ENCODE measurements around the gene MAFG.

MAFG gene

GRCh38 chr17:81890447-81891302 lies 36.9 kb downstream of the MAFG start:
- H3K27ac ChIP-seq: peak overlapping the region; percentile 96
- TF ChIP-seq CTCF (conservative IDR thresholded peaks at IDR 0.05): no peak

- peak overlapping the region; percentile 96; the same call in 1 of the 2 replicates for H3K27ac ChIP-seq
- no peak for TF ChIP-seq CTCF (conservative IDR thresholded peaks at IDR 0.05)
These were observed 37.9 kb downstream of the MAFG start for GRCh38 chr17:81889602-81890001.

GRCh38 chr17:81888988-81889595 lies 38.4 kb downstream of the MAFG start:
- TF ChIP-seq CTCF (conservative IDR thresholded peaks at IDR 0.05): no peak
- no peak overlapping the region for H3K27ac ChIP-seq

GRCh38 chr17:81888105-81888987 lies 39.2 kb downstream of the MAFG start:
- H3K27ac ChIP-seq: no peak overlapping the region
- no peak for TF ChIP-seq CTCF (conservative IDR thresholded peaks at IDR 0.05)

- no peak overlapping the region for H3K27ac ChIP-seq
- no peak for TF ChIP-seq CTCF (conservative IDR thresholded peaks at IDR 0.05)
These were observed 41.5 kb downstream of the MAFG start for GRCh38 chr17:81885869-81886548.

- no peak overlapping the region for H3K27ac ChIP-seq
- TF ChIP-seq CTCF (conservative IDR thresholded peaks at IDR 0.05): no peak
These were observed 42.1 kb downstream of the MAFG start for GRCh38 chr17:81885454-81885853.

Measured in VCaP (cell line).